CD1c-positive myeloid dendritic cell (primary cell): ENCODE data around the gene NRXN2.

Source experiments
- DNase-seq: peaks from one replicate; pipeline ENCODE4 v3.0.0-alpha.2; 2016; ENCODE audit errors: extremely low spot score

NRXN2 gene

GRCh38 chr11:64743591-64744543 is 20.9 kb upstream of the NRXN2 start, which contains the start of gene RASGRP2:
TSS of gene RASGRP2 (minus strand) at chr11:64744142. CDS start at chr11:64742866, 1,276 bp downstream.
- DNase-seq: peak; percentile 73

GRCh38 chr11:64742889-64743590 is 20.0 kb upstream of the NRXN2 start:
- DNase-seq: peak; percentile 85

DNA sequence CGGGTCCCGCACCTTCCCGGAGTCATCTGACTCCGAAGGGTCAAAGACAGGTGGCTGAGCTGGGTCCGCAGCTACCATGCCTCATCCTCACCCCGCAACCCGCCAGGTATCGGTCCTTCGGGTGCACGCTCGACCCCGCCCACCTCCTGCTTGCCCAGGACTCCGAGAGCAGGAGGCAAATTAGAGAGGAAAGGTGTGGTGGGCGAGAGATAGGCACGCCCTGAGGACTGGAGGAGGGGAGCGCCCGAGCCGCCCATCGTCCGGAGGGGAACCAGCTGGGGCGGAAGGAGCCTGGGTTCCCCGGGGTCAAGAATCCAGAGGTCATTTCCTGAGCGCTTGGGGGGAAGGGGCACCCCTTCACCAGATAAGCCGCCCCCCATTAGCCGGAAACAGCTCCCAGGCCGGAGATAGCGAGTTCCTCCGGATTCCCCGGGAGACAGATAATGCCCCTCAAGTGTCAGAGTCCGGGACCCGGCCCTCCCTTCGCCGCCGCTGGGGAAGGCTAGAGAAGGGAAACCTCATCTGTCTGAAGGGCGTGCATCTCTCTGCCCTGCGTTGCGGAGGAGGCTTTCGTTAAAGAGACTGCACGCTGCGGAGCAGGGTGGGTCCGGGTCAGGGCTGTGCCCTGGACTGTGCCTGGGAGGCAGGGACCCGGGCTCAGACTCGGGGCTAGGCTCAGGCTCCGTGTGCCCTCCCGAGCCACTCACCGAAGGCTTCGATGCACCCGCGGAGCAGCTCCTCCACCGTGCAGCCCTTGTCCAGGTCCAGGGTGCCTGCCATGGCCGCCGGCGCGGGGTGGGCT is 19.3 kb upstream of the NRXN2 start:
- DNase-seq: peak; percentile 46

DNA sequence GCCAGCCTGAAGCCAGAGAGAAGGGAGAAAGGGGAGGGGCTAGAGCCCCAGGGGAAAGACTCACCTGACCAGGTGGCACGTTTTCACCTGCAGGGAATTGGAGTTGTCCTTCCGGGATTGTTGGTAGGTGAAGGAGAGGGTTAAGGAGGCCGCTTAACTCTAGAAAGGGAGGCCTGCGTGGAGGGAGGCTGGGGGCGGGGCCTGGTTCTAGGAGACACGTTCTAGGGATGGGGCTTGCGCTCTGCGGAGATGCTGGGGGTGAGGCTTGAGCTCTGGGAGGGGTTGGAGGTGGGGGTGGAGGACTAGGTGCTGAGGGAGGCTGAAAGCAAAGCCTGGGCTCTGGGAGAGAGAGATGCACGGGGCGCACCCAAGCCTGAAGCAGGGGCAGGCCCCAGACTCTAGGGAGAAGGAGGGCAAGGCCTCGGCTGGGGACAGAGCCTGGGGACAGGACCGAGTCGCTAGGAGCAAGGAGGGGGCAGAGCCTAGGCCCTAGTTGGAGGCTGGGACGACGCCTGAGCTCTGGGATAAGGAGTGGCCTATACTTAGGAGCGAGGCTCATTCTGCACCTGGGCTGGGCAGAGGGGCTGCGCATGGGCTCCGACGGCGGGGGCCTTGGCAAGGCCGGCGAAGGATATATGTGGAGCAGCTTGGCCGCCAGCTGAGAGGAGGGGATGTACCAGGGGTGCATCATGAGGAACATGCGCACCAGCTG is 18.5 kb upstream of the NRXN2 start:
- DNase-seq: no peak

GRCh38 chr11:64739871-64740270 is 16.9 kb upstream of the NRXN2 start:
- no peak for DNase-seq

DNA sequence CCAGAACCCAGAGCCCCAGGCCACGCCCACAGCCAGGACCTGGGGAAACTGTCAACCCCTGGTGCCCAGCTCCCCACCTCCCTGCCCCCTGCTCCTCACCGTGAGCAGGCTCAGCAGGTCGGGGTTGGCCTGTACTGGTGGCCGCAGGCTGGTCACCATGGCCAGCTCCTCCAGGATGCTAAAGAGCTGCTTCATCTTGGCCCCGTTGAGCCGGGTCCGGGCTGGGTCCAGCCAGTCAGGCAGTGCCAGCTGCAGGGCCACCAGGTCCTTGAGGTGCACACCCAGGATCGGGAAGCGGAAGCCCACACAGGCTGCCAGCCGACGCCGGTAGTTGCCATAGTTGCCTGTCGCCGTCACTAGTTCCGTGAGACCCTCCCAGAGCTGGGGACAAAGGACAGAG is 13.7 kb upstream of the NRXN2 start:
- no peak for DNase-seq

DNA sequence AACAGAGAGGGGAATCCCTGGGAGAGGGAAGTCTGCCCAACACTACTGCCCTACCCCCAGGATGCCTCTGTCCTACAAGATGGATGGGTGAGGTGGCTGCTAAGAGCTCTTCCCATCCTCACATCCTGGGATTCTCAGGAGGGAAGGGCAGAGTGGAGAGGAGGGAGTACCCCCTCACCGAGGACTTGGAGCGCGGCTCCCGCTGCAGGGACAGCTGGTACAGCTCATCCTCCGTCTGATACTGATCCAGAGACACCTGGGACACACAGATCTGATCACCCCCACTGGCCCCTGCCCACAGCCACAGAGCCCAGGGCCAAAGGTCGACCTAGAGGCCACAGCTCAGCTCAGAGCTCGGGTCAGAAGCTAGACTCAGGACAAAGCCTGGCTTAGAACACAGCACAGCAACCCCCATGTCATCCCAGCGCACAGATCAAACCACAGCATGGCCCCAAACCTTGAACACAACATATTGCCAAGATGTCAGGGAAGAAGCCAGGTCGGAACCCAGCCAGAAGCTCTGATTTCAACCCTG is 12.8 kb upstream of the NRXN2 start:
- no peak for DNase-seq

GRCh38 chr11:64734811-64735724 is 12.1 kb upstream of the NRXN2 start:
- DNase-seq: no peak

- DNase-seq: no peak
These were observed 8.6 kb upstream of the NRXN2 start for GRCh38 chr11:64731601-64732000.

- no peak for DNase-seq
These were observed 6.9 kb upstream of the NRXN2 start for GRCh38 chr11:64729851-64730382.

- DNase-seq: no peak
These were observed 5.9 kb upstream of the NRXN2 start for GRCh38 chr11:64728757-64729365.

- DNase-seq: no peak
These were observed 4.0 kb upstream of the NRXN2 start for GRCh38 chr11:64726867-64727530.

DNA sequence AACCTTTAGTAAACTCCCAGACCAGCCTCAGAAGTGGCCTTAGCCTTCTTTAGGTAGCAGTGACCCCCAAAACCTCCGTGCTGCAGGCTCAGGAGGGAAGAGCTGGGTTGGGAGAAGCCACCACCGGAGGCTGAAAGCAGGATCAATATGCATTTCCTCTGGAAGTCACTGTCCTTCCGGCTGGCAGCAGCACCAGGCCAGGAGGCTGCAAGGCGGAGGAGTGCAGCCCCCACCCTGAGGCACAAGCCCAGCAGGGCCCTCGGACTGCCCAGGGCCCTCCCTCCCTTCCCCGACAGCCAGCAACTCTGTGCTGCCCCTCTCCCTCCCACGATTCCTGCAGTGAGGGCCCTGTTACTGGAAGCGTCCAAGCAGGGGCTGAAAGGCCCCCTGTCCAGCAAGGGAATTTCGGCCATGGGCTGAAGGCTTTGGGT is 3.2 kb upstream of the NRXN2 start:
- no peak for DNase-seq

DNA sequence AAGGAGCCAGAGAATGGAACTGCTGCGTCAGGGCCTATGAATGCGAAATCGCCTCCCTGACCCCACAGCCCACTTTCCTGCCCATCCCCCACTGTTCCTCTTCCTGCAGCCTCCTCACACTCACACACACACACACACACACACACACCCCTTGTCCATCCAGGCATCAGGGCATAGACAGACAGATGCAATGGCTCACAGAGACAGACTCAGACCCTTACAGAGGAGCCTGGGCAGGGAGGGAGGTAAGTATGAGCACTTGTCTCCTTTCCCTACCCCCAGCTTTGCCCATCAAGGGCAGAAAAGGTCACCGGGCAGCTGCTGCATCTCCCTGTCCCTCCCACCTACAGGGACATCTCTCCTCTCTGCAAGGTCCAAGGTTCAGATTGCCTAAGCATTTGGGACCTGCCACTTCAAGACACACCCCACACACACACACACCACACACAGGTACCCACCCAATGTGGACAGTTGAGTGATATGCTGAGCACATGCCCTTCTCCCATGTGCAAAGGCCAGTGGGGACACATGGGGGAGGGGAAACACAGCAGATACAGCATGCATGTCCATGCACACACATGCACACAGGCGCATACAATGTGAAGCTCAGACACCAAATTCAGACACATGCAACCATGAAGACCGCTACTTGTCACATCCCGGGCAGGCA is 2.0 kb upstream of the NRXN2 start:
- no peak for DNase-seq

DNA sequence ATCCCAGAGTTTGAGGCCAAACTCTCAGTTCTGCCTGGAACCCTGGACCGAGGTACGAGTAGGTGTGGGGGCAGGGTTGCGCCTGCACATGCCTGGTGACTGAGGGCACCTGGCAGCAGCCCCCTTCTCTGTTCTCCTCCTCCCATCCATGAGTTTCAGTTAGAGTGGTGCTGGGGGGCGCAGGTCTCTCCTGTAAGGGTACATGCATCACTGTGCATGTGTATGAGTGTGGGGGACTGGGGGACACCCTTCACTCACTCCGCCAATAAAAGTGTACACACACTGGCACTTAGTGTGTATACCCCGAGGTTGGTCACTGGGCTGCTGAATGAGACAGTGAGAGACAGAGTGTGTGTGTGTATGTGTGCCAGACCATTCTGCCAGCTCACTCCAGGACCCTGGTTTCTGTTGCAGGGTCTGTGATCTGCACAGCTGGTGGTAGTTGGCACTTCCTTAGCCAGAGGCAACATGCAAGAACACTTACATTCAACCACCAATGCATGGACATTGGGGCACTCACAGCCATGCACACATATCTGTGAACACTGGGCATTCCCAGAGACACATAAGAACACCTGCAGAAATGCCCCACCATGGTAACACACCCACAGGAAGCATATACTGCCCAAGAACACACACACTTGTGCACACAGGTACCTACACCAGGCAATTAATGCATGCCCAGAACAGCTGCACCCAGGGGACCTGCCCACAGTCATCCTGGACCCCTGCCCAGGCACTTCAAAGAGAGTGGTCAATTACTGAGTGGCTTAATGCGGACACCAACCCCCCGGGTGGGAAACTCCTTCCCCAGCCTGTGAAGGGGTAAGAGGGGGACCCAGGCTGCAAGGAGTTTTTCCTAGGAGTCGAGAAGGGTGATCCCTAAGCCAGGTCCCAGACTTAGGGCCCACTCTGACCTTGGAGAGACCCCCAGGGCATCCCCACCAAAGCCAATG is 1.2 kb upstream of the NRXN2 start:
- no peak for DNase-seq

- DNase-seq: no peak
These were observed 594 bp downstream of the NRXN2 start for GRCh38 chr11:64722141-64723065.
